Breast epithelium (tissue), 4 donors: ENCODE results near the gene EXOC8. TPM values are rescaled to one million over a fixed set of nuclear protein-coding genes. Genes with fewer than 3 reads are reported as not detected.

Experiments
- DNase-seq, 2 donors: peaks; one replicate each; pipeline ENCODE4 v3.0.0-alpha.2; 2019; ENCODE audit warnings: low spot score in 2 of 2
- H3K27ac ChIP-seq, 2 donors: fragments of 200-600 bp; sonication (generic) in 1 of 2; one replicate each; pipeline ENCODE4 v1.5.1; 2016 to 2019; ENCODE audit warnings: mild to moderate bottlenecking in 1 of 2
- H3K27me3 ChIP-seq, 2 donors: fragments of 200-600 bp; sonication (generic) in 1 of 2; one replicate each; pipeline versions ENCODE4 v1.5.1 to v1.6.0; 2017 to 2019; ENCODE audit warnings: control low read depth in 1 of 2, mild to moderate bottlenecking in 1 of 2
- H3K36me3 ChIP-seq: fragments of 200-600 bp; one replicate; pipeline ENCODE4 v1.5.1; 2019
- H3K4me1 ChIP-seq, 2 donors: fragments of 200-600 bp; sonication (generic); one replicate each; pipeline ENCODE4 v1.5.1; 2016 to 2019; ENCODE audit warnings: control low read depth in 1 of 2
- H3K4me3 ChIP-seq, 3 donors: fragments of 200-600 bp; sonication (generic); 1 replicate in 2 of 3; 2 replicates in 1 of 3; pipeline ENCODE4 v1.5.1; 2016 to 2019; ENCODE audit warnings: mild to moderate bottlenecking in 3 of 3, moderate library complexity in 2 of 3
- H3K9me3 ChIP-seq, 2 donors: fragments of 200-600 bp; sonication (generic) in 1 of 2; one replicate each; pipeline ENCODE4 v1.5.1; 2016 to 2019; ENCODE audit warnings: control low read depth in 1 of 2
- POLR2A ChIP-seq: fragments of 450-650 bp; IDR thresholded peaks from one replicate; pipeline ENCODE4 v1.6.1; 2016; ENCODE audit warnings: antibody characterized with exemption, mild to moderate bottlenecking, moderate library complexity
- POLR2AphosphoS5 ChIP-seq, 3 donors: sonication (generic); formaldehyde crosslinking; IDR thresholded peaks; one replicate each; pipeline ENCODE4 v1.6.1; 2017; ENCODE audit warnings: antibody characterized with exemption in 3 of 3
- intact Hi-C: fragments of 100-400 bp; cut with DNase I; formaldehyde crosslinking; loops from one replicate; pipeline ENCODE4 v1.15.1; 2023; ENCODE audit warnings: low total_unique reads
- total RNA-seq, 3 donors: library from RNA; depleted of rRNA; stranded (reverse); fragments of >200 nt; gene quantifications; one replicate each; pipeline ENCODE4 v1.1.0, GENCODE V29; 2016
- TF ChIP-seq, protein P1 (sequence below), 3 donors: fragments of 450-650 bp; IDR thresholded peaks; one replicate each; pipeline ENCODE4 v1.5.1; 2016 to 2017; ENCODE audit warnings: antibody characterized with exemption in 3 of 3, mild to moderate bottlenecking in 3 of 3, moderate library complexity in 3 of 3

The EXOC8 gene
- total RNA-seq, 3 donors from 2014 or later, result 13.1 to 17.7 (median 15.0) TPM

DNA sequence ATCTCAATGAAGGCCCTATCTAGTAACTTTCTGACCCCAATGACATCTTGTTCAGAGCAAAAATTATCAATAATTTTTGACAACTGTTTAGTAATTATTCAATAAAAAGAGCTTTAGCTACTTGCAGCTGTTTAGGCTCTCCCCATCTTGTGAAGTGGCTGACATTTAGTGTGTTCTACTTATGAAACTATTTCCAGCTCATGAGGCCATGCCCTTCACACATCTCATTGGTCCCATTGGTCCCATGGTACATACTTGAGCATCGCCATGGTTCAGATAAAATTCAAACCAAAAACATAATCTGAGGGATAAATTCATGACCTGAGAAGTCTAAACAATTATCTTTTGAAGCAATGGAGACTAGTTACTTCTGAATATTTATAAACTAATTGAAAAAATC lies 24.7 kb upstream of the EXOC8 start:
- intact Hi-C loops, result no loop called here
- TF ChIP-seq, protein P1, sequence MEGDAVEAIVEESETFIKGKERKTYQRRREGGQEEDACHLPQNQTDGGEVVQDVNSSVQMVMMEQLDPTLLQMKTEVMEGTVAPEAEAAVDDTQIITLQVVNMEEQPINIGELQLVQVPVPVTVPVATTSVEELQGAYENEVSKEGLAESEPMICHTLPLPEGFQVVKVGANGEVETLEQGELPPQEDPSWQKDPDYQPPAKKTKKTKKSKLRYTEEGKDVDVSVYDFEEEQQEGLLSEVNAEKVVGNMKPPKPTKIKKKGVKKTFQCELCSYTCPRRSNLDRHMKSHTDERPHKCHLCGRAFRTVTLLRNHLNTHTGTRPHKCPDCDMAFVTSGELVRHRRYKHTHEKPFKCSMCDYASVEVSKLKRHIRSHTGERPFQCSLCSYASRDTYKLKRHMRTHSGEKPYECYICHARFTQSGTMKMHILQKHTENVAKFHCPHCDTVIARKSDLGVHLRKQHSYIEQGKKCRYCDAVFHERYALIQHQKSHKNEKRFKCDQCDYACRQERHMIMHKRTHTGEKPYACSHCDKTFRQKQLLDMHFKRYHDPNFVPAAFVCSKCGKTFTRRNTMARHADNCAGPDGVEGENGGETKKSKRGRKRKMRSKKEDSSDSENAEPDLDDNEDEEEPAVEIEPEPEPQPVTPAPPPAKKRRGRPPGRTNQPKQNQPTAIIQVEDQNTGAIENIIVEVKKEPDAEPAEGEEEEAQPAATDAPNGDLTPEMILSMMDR (IDR thresholded peaks at IDR 0.05), result no peak
- Histone ChIP-seq H3K4me1 (no peaks in the 10 kb centered on the region), H3K36me3 (no peaks in the 10 kb centered on the region), H3K27ac (no peak overlapping the region), H3K9me3 (no peaks in the 10 kb centered on the region), H3K27me3 (no peaks in the 10 kb centered on the region), H3K4me3 (no peak overlapping the region)
- no peak for DNase-seq

DNA sequence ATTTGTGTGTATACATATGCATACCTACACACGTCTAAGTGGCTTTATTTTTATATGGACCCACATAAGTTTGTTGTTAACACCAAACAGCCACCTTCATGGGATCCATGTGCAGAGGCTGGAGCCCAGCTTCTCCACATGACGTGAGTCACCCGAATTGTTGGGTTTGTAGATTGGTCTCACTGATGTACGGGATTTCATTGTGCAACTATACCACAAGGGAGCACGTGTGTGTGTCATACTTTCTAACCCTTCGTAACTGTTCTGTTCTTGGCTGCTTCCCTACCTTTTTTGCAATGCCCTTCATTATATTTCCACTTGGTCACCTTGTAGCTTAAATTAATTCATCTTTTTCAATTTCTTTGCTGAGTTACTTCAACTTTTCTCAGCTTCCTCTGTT lies 21.5 kb upstream of the EXOC8 start:
- intact Hi-C loops, result loop anchor here (10.0 kb wide), 1 partner anchor 236 kb away; no protein-coding TSS in a partner anchor
- DNase-seq, result no peak

DNA sequence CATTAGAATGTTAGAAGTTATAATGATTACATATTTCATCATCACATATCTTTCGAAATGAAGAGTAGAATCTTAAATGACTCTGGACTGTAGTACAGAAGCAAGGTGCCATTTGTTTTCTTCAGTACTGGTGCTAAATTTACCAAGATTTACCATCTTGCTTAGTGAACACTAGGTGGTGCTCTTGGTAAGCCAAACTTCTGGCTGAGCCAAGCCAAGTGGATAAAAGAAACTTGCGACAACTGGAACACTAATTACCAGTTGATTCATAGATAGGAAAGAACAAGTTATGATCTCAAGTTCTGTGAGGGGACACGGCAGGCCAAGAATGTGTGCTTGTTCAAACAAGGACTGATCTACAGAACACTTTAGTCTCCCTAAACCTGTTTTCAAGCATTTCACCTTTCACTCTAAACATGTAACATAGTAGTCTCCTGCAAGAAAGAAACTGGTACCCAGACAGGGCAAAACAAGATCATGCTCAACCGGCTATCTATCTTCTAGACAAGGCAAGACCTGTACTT lies 20.2 kb upstream of the EXOC8 start:
- TF ChIP-seq POLR2AphosphoS5 (IDR thresholded peaks at IDR 0.05), result peak in 2 of 3 donors; percentile 18 to 19
- TF ChIP-seq POLR2A, result no peak
- TF ChIP-seq, protein P1 (IDR thresholded peaks at IDR 0.05), result peak; percentile 53 to 85 (median 74)
- Histone ChIP-seq H3K4me3 (no peak overlapping the region), H3K27ac (peak overlapping the region in 1 of 2 donors; percentile 56), H3K9me3 (no peaks in the 10 kb centered on the region), H3K36me3 (no peaks in the 10 kb centered on the region), H3K4me1 (no peaks in the 10 kb centered on the region), H3K27me3 (no peaks in the 10 kb centered on the region)
- intact Hi-C loops, result loop anchor here (10.0 kb wide), 1 partner anchor 237 kb away; no protein-coding TSS in a partner anchor
- DNase-seq, result no peak

More for the DNA sequence above, 21.5 kb upstream of the EXOC8 start:
- Histone ChIP-seq H3K27ac (no peak overlapping the region), H3K4me3 (no peak overlapping the region), H3K36me3 (no peaks in the 10 kb centered on the region), H3K27me3 (no peaks in the 10 kb centered on the region), H3K4me1 (no peaks in the 10 kb centered on the region), H3K9me3 (no peaks in the 10 kb centered on the region)
- TF ChIP-seq POLR2A (no peak), POLR2AphosphoS5 (IDR thresholded peaks at IDR 0.05) (peak in 1 of 3 donors; percentile 32)

DNA sequence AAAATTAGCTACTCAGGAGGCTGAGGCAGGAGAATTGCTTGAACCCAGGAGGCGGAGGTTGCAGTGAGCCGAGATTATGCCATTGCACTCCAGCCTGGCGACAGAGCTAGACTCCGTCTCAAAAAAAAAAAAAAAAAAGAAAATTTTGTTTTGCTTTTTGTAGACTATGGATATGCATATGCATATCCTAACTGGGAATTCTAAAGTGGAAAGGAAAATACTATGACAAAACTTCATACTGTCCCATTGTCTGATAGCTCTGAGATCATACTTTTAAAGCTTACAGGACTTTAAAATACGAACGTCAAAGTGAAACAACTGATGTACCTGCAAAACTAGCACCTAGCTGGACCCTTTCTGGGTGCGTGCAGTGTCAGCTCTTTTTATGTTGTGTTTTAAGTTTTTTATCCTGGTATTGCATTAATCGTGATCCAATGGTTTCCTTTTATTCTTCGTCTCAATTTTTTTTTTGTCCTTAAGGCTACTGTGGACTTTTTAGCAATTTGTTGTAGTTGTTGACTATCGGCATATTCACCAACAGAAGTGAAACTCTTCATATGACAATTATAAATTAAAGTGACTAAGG lies 19.6 kb upstream of the EXOC8 start:
- Histone ChIP-seq H3K9me3 (no peaks in the 10 kb centered on the region), H3K27me3 (no peaks in the 10 kb centered on the region), H3K36me3 (no peaks in the 10 kb centered on the region), H3K4me3 (no peak overlapping the region), H3K27ac (no peak overlapping the region), H3K4me1 (no peaks in the 10 kb centered on the region)
- intact Hi-C loops, result loop anchor here (10.0 kb wide), 1 partner anchor 238 kb away; no protein-coding TSS in a partner anchor
- no peak for DNase-seq
- no peak for TF ChIP-seq POLR2A
- TF ChIP-seq POLR2AphosphoS5 (IDR thresholded peaks at IDR 0.05), result no peak
- TF ChIP-seq, protein P1 (IDR thresholded peaks at IDR 0.05), result no peak

DNA sequence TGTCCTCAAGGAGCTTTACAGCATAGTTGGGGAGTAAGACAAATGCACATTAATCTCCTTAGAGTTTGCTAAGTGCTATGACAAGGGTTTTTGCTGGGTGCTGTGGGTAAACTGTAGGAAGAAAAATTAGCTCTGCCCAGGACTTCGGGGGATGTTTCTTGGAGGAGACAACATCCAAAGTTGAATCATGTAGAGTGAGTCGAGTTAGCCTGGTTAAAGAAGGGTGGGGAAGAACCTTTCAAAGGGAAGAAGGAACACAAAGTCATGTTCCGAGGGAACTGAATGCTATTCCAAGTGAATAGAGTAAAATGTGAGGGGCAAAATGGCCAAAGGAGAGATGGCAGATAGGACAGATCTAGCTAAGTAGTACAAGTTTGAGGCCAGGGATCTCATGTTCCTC lies 17.5 kb upstream of the EXOC8 start:
- no peak overlapping the region for H3K4me3 ChIP-seq
- intact Hi-C loops, result loop anchor here (10.0 kb wide), 1 partner anchor 240 kb away; no protein-coding TSS in a partner anchor
- H3K36me3 ChIP-seq, result no peaks in the 10 kb centered on the region
- TF ChIP-seq POLR2AphosphoS5 (IDR thresholded peaks at IDR 0.05) (no peak), POLR2A (no peak)
- TF ChIP-seq, protein P1 (IDR thresholded peaks at IDR 0.05), result no peak
- H3K27ac ChIP-seq, result no peak overlapping the region
- no peaks in the 10 kb centered on the region for H3K4me1 ChIP-seq
- H3K9me3 ChIP-seq, result no peaks in the 10 kb centered on the region
- no peaks in the 10 kb centered on the region for H3K27me3 ChIP-seq
- no peak for DNase-seq
